GDM1 (cell line): ENCODE measurements around the gene EXT2.

Source experiments
- DNase-seq: peaks from one replicate; lab custom pipeline; 2025; lab: John Stamatoyannopoulos, UW

EXT2 gene

GRCh38 chr11:44085330-44085729 is 10.1 kb upstream of the EXT2 start:
- no peak for DNase-seq

GRCh38 chr11:44088377-44088776 is 7.1 kb upstream of the EXT2 start:
- no peak for DNase-seq

GRCh38 chr11:44088871-44089270 is 6.6 kb upstream of the EXT2 start:
- DNase-seq = no peak

GRCh38 chr11:44090539-44090938 is 4.9 kb upstream of the EXT2 start:
- DNase-seq = no peak

GRCh38 chr11:44094260-44094868 is 1.1 kb upstream of the EXT2 start:
- DNase-seq = no peak

GRCh38 chr11:44096360-44097185 is 1.1 kb downstream of the EXT2 start:
- DNase-seq = no peak

- no peak for DNase-seq
Measured at GRCh38 chr11:44097821-44098220, 2.3 kb downstream of the EXT2 start.

- DNase-seq = no peak
Measured at GRCh38 chr11:44101098-44101497, 5.6 kb downstream of the EXT2 start.

GRCh38 chr11:44104481-44105294 is 9.2 kb downstream of the EXT2 start:
- no peak for DNase-seq

- DNase-seq = no peak
Measured at GRCh38 chr11:44108260-44108659, 12.8 kb downstream of the EXT2 start.

- DNase-seq = peak; percentile 32
Measured at GRCh38 chr11:44110231-44110679, 14.8 kb downstream of the EXT2 start.

GRCh38 chr11:44112091-44112821 is 16.8 kb downstream of the EXT2 start:
- DNase-seq = no peak

- no peak for DNase-seq
Measured at GRCh38 chr11:44113018-44113417, 17.5 kb downstream of the EXT2 start.

GRCh38 chr11:44113572-44113971 is 18.1 kb downstream of the EXT2 start:
- DNase-seq = no peak

- no peak for DNase-seq
Measured at GRCh38 chr11:44116234-44116830, 20.9 kb downstream of the EXT2 start.

- no peak for DNase-seq
Measured at GRCh38 chr11:44120169-44120568, 24.7 kb downstream of the EXT2 start.

GRCh38 chr11:44125598-44125997 is 30.1 kb downstream of the EXT2 start:
- DNase-seq = no peak

- DNase-seq = no peak
Measured at GRCh38 chr11:44126304-44126703, 30.8 kb downstream of the EXT2 start.

GRCh38 chr11:44127130-44127529 is 31.7 kb downstream of the EXT2 start:
- DNase-seq = no peak

GRCh38 chr11:44128729-44129128 is 33.3 kb downstream of the EXT2 start:
- DNase-seq = no peak

- DNase-seq = no peak
Measured at GRCh38 chr11:44130751-44131150, 35.3 kb downstream of the EXT2 start.
